ENCODE data around the gene HOXB2.

HOXB2 gene

DNA sequence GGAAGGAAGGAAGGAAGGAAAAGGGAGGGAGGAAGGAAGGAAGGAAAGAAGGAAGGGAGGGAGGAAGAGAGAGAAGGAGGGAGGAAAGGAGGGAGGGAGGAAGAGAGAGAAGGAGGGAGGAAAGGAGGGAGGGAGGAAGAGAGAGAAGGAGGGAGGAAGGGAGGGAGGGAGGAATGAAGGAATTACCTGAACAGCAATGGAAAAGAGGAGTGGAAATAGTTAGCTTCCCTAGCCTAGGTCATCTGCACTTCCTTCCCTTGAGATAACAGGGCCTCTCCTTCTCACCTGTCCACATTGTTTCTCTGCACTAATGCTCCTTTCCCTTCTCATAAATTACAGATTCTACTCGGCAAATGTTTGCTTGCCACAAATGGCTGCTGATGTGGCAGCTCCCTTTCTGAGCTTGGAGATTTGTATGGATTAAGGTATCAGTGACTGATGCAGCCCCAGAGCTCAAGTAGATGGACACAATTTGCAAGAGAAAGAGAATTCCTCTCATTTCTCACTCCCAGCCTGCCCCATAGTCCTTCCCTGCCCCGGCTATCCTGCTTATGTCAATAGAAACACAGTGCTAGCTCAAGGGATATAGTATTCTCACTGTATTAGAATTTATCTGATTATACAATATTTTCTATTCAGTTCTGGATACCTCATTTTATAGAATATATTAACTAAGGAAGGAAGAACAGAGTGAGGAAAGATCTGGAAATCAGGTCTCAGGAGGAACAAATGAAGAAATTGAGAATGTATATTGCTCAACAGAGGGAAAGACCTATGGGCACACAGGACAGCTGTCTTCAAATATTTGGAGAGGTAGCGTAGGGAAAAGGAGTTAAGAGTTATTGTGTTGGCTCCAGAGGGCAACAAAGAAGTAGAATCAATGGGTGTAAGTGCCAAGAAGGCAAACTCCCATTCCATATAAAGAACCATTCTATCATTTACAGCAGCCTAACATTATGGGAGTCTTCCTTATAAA lies 28.7 kb downstream of the HOXB2 start:
- no peak overlapping the region for H2AFZ ChIP-seq
- no peaks in the 10 kb centered on the region for H3K36me3 ChIP-seq (ENCODE audit: control insufficient read depth, insufficient read depth, low read length)
- no peak overlapping the region for H3K4me2 ChIP-seq (ENCODE audit: low read length)
- H3K27ac ChIP-seq = no peak overlapping the region
- no peaks in the 10 kb centered on the region for H3K4me1 ChIP-seq
- H3K9ac ChIP-seq = no peak overlapping the region
- TF ChIP-seq, protein P1, sequence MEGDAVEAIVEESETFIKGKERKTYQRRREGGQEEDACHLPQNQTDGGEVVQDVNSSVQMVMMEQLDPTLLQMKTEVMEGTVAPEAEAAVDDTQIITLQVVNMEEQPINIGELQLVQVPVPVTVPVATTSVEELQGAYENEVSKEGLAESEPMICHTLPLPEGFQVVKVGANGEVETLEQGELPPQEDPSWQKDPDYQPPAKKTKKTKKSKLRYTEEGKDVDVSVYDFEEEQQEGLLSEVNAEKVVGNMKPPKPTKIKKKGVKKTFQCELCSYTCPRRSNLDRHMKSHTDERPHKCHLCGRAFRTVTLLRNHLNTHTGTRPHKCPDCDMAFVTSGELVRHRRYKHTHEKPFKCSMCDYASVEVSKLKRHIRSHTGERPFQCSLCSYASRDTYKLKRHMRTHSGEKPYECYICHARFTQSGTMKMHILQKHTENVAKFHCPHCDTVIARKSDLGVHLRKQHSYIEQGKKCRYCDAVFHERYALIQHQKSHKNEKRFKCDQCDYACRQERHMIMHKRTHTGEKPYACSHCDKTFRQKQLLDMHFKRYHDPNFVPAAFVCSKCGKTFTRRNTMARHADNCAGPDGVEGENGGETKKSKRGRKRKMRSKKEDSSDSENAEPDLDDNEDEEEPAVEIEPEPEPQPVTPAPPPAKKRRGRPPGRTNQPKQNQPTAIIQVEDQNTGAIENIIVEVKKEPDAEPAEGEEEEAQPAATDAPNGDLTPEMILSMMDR (IDR thresholded peaks at IDR 0.05) = no peak
- H3K79me2 ChIP-seq = no peaks in the 10 kb centered on the region
- no peaks in the 10 kb centered on the region for H3K27me3 ChIP-seq (ENCODE audit: control insufficient read depth, insufficient read depth, low read length)
- no peak overlapping the region for H3K4me3 ChIP-seq (ENCODE audit: low read depth, low read length)
- H3K9me3 ChIP-seq (ENCODE audit: control insufficient read depth, low read length) = no peaks in the 10 kb centered on the region

DNA sequence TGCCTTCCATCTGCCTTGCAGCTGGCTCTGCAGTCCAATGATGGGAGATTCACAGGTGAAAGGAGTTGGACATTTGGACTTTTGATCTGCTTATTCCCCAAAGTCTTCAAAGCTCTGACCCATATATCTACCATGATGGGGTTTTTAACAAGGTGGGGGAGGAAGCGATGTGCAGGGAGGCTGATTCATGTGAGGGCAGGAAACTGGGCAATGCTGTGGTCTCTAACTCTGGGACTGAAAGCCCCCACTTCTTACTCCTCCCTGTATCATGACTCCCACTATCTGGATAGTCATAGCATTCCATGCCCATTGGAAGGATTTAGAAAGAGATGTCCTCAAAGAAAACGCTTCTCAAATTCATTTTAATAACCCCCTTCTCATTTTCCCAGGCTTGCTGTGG lies 30.4 kb downstream of the HOXB2 start:
- H3K27me3 ChIP-seq (ENCODE audit: control insufficient read depth, insufficient read depth, low read length) = no peaks in the 10 kb centered on the region
- no peak overlapping the region for H3K4me3 ChIP-seq (ENCODE audit: low read depth, low read length)
- H3K4me2 ChIP-seq (ENCODE audit: low read length) = no peak overlapping the region
- H2AFZ ChIP-seq = no peak overlapping the region
- H3K27ac ChIP-seq = no peak overlapping the region
- TF ChIP-seq, protein P1 (IDR thresholded peaks at IDR 0.05) = no peak
- no peaks in the 10 kb centered on the region for H3K79me2 ChIP-seq
- no peak overlapping the region for H3K9ac ChIP-seq
- H3K4me1 ChIP-seq = peaks cover 3% of the 10 kb centered on the region
- H3K9me3 ChIP-seq (ENCODE audit: control insufficient read depth, low read length) = no peaks in the 10 kb centered on the region
- H3K36me3 ChIP-seq (ENCODE audit: control insufficient read depth, insufficient read depth, low read length) = no peaks in the 10 kb centered on the region

DNA sequence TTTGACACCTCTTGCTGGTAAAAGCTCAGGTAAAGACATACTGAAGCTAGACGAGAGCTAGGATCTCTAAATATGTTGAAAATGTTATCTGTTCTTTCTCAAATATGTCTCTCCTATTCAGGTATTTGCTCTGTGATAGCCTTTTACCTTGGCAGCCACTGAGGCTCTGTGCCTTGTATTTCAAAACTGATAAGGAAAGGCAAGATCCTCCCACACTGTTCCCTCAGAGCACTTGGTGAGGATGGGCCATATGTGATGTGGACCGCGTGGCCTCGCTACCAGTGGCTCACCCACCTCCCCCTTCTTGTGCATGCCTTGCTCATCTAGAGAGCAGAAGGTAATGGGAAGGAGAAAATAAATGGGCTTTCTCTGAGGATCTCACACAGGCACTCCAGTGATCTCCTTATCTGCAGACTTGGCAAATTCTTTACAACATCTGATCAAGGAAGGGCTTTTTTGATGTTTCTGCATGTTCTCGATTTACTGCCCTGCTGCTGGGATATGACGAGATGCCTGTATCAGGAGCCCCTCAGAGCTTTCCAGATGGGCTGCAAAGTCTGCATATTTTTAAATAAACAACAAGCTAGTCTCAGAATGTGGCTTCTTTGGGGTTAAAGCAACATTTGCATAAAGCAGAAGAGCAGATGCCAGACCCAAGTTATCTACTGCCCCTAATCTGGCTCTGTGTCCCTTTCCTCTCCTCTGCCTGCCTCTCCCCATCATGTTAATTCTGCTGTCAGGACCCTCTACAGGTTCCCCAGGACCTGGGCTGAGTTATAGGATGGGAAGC lies 31.0 kb downstream of the HOXB2 start:
- H3K36me3 ChIP-seq (ENCODE audit: control insufficient read depth, insufficient read depth, low read length) = no peaks in the 10 kb centered on the region
- H3K4me3 ChIP-seq (ENCODE audit: low read depth, low read length) = no peak overlapping the region
- peaks cover 3% of the 10 kb centered on the region for H3K4me1 ChIP-seq
- H2AFZ ChIP-seq = no peak overlapping the region
- H3K27me3 ChIP-seq (ENCODE audit: control insufficient read depth, insufficient read depth, low read length) = no peaks in the 10 kb centered on the region
- H3K27ac ChIP-seq = no peak overlapping the region
- TF ChIP-seq, protein P1 (IDR thresholded peaks at IDR 0.05) = no peak
- no peak overlapping the region for H3K9ac ChIP-seq
- H3K4me2 ChIP-seq (ENCODE audit: low read length) = peak overlapping the region; percentile 13
- no peaks in the 10 kb centered on the region for H3K9me3 ChIP-seq (ENCODE audit: control insufficient read depth, low read length)
- H3K79me2 ChIP-seq = no peaks in the 10 kb centered on the region

DNA sequence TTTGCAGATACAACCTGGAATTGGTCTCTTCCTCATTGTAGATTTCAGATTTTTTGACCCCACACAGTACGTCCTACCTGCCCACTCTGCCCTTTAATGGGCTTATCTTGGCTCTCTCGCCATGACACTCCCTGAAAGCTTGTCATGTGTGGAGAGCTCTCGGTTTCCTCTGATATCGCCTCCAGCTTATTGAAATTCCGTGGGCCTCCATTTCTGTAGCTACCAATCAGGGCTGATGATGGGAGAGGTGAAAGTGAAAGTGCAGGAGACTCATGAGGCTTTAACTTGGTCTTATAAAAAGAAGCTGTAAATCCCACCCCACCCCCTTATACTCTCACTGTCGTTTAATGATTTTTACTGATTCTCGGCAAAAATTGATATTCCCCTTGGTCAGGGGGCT lies 31.8 kb downstream of the HOXB2 start:
- no peaks in the 10 kb centered on the region for H3K9me3 ChIP-seq (ENCODE audit: control insufficient read depth, low read length)
- no peak overlapping the region for H3K4me3 ChIP-seq (ENCODE audit: low read depth, low read length)
- H3K4me1 ChIP-seq = peaks cover 3% of the 10 kb centered on the region
- H3K27ac ChIP-seq = no peak overlapping the region
- no peaks in the 10 kb centered on the region for H3K36me3 ChIP-seq (ENCODE audit: control insufficient read depth, insufficient read depth, low read length)
- H3K9ac ChIP-seq = no peak overlapping the region
- H3K4me2 ChIP-seq (ENCODE audit: low read length) = peak overlapping the region; percentile 7
- H2AFZ ChIP-seq = no peak overlapping the region
- no peaks in the 10 kb centered on the region for H3K79me2 ChIP-seq
- TF ChIP-seq, protein P1 (IDR thresholded peaks at IDR 0.05) = no peak
- H3K27me3 ChIP-seq (ENCODE audit: control insufficient read depth, insufficient read depth, low read length) = no peaks in the 10 kb centered on the region

Measured in parathyroid adenoma (tissue), 2 donors.